Measurements from ENCODE around the gene OR51V1.

The OR51V1 gene

DNA sequence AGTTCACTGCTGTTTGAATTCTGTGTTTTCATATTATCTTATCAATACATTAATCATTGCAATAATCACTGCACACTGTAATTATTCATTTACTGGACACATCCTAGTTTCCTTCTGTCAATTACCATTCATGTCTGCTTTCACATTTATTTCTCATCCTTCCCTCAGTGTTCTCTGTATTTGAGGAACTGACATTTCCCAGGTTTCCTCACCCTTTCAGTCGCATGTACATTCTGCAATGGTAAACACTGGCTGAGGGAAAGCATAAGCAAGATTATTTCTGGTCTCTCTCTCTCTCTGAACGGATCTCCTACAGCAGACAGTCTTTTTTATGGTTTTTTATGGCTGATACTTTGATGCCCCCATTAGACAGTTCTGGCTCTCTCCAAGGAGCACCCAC is 38.0 kb upstream of the OR51V1 start:
- in situ Hi-C loops (cut with MboI; ENCODE audit: low sequenced_read_pairs, unreplicated experiment): no loop called here
- DNase-seq (ENCODE audit: low spot score): no peak
- TF ChIP-seq, protein P1, sequence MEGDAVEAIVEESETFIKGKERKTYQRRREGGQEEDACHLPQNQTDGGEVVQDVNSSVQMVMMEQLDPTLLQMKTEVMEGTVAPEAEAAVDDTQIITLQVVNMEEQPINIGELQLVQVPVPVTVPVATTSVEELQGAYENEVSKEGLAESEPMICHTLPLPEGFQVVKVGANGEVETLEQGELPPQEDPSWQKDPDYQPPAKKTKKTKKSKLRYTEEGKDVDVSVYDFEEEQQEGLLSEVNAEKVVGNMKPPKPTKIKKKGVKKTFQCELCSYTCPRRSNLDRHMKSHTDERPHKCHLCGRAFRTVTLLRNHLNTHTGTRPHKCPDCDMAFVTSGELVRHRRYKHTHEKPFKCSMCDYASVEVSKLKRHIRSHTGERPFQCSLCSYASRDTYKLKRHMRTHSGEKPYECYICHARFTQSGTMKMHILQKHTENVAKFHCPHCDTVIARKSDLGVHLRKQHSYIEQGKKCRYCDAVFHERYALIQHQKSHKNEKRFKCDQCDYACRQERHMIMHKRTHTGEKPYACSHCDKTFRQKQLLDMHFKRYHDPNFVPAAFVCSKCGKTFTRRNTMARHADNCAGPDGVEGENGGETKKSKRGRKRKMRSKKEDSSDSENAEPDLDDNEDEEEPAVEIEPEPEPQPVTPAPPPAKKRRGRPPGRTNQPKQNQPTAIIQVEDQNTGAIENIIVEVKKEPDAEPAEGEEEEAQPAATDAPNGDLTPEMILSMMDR (IDR thresholded peaks at IDR 0.05; ENCODE audit: borderline replicate concordance, control extremely low read depth, extremely low read depth, insufficient read depth, missing control alignments): no peak

DNA sequence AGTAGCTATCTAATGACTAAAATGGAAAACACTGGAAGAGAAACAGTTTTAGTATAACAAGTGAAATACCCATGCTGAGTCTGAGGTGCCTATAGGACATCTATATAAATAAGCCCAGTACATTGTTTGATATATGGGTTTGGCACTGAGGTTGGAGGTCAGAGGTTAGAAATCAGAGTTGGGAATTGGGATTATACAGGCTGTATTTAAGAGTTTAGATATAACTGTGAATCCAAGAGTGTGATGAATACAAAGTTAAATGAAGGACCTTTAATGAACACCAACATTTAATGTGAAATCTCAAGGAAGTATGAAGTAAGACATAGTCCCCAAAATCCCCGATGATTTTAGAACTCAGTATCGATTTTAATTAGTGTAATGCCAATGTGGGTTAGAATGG is 36.9 kb upstream of the OR51V1 start:
- DNase-seq (ENCODE audit: low spot score): no peak
- in situ Hi-C loops (cut with MboI; ENCODE audit: low sequenced_read_pairs, unreplicated experiment): no loop called here
- TF ChIP-seq, protein P1 (IDR thresholded peaks at IDR 0.05; ENCODE audit: borderline replicate concordance, control extremely low read depth, extremely low read depth, insufficient read depth, missing control alignments): no peak

DNA sequence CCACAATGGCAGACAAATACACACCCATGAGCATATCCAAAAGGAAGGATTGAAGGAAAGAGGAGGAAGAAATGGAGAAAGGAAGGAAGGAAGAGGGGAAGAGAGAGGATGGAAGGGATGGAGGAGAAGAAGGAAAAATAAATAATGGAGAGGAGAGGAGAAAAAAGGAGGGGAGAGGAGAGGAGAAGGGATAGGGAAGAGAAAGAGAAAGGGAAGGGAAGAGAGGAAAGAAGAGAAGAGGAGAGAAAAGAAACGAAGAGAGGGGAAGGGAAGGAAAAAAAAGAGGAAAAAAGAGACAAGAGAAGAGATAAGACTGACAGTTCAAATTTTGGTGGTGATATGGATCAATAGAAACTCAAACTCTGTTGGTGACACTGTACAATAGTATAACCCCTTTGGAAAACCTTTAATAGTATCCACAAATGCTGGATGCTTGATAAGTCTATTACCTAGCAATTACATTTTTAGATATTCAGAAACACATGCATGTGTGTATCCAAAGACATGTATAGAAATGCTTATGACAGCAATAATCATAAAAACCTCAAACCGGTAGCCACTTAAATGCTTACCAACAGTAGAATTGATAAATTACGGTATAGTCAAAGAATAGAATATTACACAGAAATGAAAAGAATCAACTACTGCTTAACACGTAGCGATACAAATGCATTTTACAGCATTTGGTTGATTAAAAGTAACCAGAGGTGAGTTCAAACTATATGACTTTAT is 35.0 kb upstream of the OR51V1 start:
- in situ Hi-C loops (cut with MboI; ENCODE audit: low sequenced_read_pairs, unreplicated experiment): no loop called here
- DNase-seq (ENCODE audit: low spot score): no peak
- TF ChIP-seq, protein P1 (IDR thresholded peaks at IDR 0.05; ENCODE audit: borderline replicate concordance, control extremely low read depth, extremely low read depth, insufficient read depth, missing control alignments): no peak

DNA sequence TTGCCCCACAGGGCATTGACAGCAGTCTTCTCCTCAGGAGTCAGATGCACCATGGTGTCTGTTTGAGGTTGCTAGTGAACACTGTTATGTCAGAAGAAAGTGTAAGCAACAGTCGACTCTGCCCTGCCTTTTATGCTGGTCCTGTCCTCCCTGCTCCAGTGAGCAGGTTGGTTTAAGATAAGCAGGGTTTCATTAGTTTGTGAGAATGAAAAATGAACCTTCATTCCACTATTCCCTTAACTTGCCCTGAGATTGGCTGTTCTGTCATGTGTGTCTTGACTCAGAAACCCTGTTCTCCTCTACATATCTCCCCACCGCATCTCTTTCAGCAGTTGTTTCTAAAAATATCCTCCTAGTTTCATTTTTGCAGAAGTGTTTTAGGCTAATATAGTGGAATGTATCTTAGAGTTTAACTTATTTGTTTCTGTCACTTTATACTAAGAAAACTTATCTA is 33.9 kb upstream of the OR51V1 start, which contains the start of gene HBD:
HBD (minus strand) TSS at position 103 of the 454 bp plus-strand sequence; CDS start at position 53, 50 bp downstream.
- DNase-seq (ENCODE audit: low spot score): no peak
- TF ChIP-seq, protein P1 (IDR thresholded peaks at IDR 0.05; ENCODE audit: borderline replicate concordance, control extremely low read depth, extremely low read depth, insufficient read depth, missing control alignments): no peak
- in situ Hi-C loops (cut with MboI; ENCODE audit: low sequenced_read_pairs, unreplicated experiment): no loop called here

DNA sequence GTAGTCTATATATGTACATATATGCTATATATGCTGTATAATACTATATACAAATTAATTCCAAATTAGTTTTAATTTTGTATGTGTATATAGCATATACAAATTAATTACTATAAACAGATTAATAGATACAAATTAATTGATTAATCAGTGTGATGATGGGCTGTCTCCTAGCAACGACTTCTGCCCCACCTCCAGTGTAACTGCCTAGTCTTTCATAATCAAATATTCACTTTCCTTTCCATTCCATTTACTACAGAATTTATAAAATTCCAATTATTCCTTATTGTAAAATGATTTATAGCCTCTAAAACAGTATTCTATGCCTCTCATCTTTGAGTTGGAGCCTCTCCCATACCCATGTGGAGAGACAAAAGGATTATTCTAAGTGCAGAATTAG is 32.8 kb upstream of the OR51V1 start:
- no peak for DNase-seq (ENCODE audit: low spot score)
- in situ Hi-C loops (cut with MboI; ENCODE audit: low sequenced_read_pairs, unreplicated experiment): no loop called here

DNA sequence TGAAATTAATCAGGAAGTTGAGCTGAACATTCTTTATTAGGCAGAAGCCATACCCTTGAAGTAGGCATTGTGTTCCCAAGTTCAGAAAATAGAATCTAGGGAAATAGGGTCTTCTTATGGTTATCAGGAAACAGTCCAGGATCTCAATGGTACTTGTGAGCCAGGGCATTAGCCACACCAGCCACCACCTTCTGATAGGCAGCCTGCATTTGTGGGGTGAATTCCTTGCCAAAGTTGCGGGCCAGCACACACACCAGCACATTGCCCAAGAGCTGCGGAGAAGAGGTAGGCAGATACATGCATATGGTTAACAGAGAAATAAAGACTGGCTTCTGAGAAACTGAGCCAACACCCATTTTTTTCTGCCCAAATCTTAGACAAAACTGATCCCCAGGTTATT is 32.3 kb upstream of the OR51V1 start:
- TF ChIP-seq, protein P1 (IDR thresholded peaks at IDR 0.05; ENCODE audit: borderline replicate concordance, control extremely low read depth, extremely low read depth, insufficient read depth, missing control alignments): no peak
- no peak for DNase-seq (ENCODE audit: low spot score)
- in situ Hi-C loops (cut with MboI; ENCODE audit: low sequenced_read_pairs, unreplicated experiment): no loop called here

More for the DNA sequence above, 32.8 kb upstream of the OR51V1 start:
- TF ChIP-seq, protein P1 (IDR thresholded peaks at IDR 0.05; ENCODE audit: borderline replicate concordance, control extremely low read depth, extremely low read depth, insufficient read depth, missing control alignments): no peak

Data from GM13976 (cell line).